Suprapubic skin (tissue), 4 donors: ENCODE measurements around the gene NKAIN2. TPM values are rescaled to one million over a fixed set of nuclear protein-coding genes. Genes with fewer than 3 reads are reported as not detected.

ENCODE experiments used
- DNase-seq, 2 donors: peaks; one replicate each; pipeline ENCODE4 v3.0.0-alpha.2; 2019; ENCODE audit warnings: low spot score in 2 of 2
- H3K27ac ChIP-seq: fragments of 200-600 bp; sonication (generic); one replicate; pipeline ENCODE4 v1.5.1; 2019
- H3K27me3 ChIP-seq: fragments of 200-600 bp; sonication (generic); one replicate; pipeline ENCODE4 v1.5.1; 2019
- H3K36me3 ChIP-seq: fragments of 200-600 bp; sonication (generic); one replicate; pipeline ENCODE4 v1.5.1; 2019
- H3K4me1 ChIP-seq: fragments of 200-600 bp; sonication (generic); one replicate; pipeline ENCODE4 v1.5.1; 2019
- H3K4me3 ChIP-seq: fragments of 200-600 bp; sonication (generic); one replicate; pipeline ENCODE4 v1.5.1; 2019; ENCODE audit warnings: mild to moderate bottlenecking
- H3K9me3 ChIP-seq: fragments of 200-600 bp; sonication (generic); one replicate; pipeline ENCODE4 v1.5.1; 2019
- CTCF ChIP-seq, 2 donors: fragments of 200-600 bp in 1 of 2; fragments of 450-650 bp in 1 of 2; sonication (generic) in 1 of 2; IDR thresholded peaks; one replicate each; pipeline ENCODE4 v1.5.1; 2016 to 2019; ENCODE audit warnings: antibody characterized with exemption in 2 of 2, mild to moderate bottlenecking in 1 of 2, moderate library complexity in 1 of 2
- EP300 ChIP-seq: sonication (generic); formaldehyde crosslinking; IDR thresholded peaks from one replicate; pipeline ENCODE4 v1.6.1; 2017; ENCODE audit warnings: antibody characterized with exemption
- POLR2A ChIP-seq, 2 donors: fragments of 450-650 bp; IDR thresholded peaks; one replicate each; pipeline ENCODE4 v1.6.1; 2017; ENCODE audit warnings: antibody characterized with exemption in 2 of 2, mild to moderate bottlenecking in 2 of 2, moderate library complexity in 2 of 2
- POLR2AphosphoS5 ChIP-seq, 3 donors: sonication (generic); formaldehyde crosslinking; IDR thresholded peaks; one replicate each; pipeline ENCODE4 v1.6.1; 2017; ENCODE audit warnings: antibody characterized with exemption in 3 of 3
- WGBS: methylation state at CpG from one replicate; pipeline ENCODE4 v1.1.5; 2018; 5-methylcytosine and 5-hydroxymethylcytosine counted together
- total RNA-seq, 4 donors: library from RNA; depleted of rRNA; stranded (reverse); fragments of >200 nt; gene quantifications; one replicate each; pipeline ENCODE4 v1.1.0, GENCODE V29; 2016

Gene NKAIN2
- total RNA-seq, 4 donors from 2014 or later: 0.40 TPM; not detected in 3

GRCh38 chr6:123784330-123784729 is 19.3 kb upstream of the NKAIN2 start:
- Histone ChIP-seq H3K27ac (no peak overlapping the region), H3K36me3 (no peaks in the 10 kb centered on the region), H3K27me3 (no peaks in the 10 kb centered on the region), H3K4me3 (no peak overlapping the region), H3K9me3 (no peaks in the 10 kb centered on the region), H3K4me1 (no peaks in the 10 kb centered on the region)
- TF ChIP-seq CTCF (IDR thresholded peaks at IDR 0.05) (no peak), POLR2A (IDR thresholded peaks at IDR 0.05) (no peak), POLR2AphosphoS5 (IDR thresholded peaks at IDR 0.05) (no peak), EP300 (no peak)
- DNase-seq: no peak
- whole genome bisulfite sequencing: 66% methylated on average over 2 of the region's 2 CpGs

- DNase-seq: no peak
- no peaks in the 10 kb centered on the region for H3K36me3 ChIP-seq
- H3K27ac ChIP-seq: no peak overlapping the region
- no peaks in the 10 kb centered on the region for H3K9me3 ChIP-seq
- no peaks in the 10 kb centered on the region for H3K4me1 ChIP-seq
- TF ChIP-seq POLR2AphosphoS5 (IDR thresholded peaks at IDR 0.05) (no peak), POLR2A (IDR thresholded peaks at IDR 0.05) (no peak), CTCF (IDR thresholded peaks at IDR 0.05) (no peak), EP300 (no peak)
- no peak overlapping the region for H3K4me3 ChIP-seq
- H3K27me3 ChIP-seq: no peaks in the 10 kb centered on the region
- 85% methylated on average over 3 of the region's 3 CpGs for WGBS
Observed at GRCh38 chr6:123785039-123785438, 18.6 kb upstream of the NKAIN2 start.

GRCh38 chr6:123788319-123788718 is 15.3 kb upstream of the NKAIN2 start:
- no peak for DNase-seq
- H3K4me3 ChIP-seq: no peak overlapping the region
- no peaks in the 10 kb centered on the region for H3K27me3 ChIP-seq
- TF ChIP-seq CTCF (IDR thresholded peaks at IDR 0.05): no peak
- no peak for TF ChIP-seq POLR2AphosphoS5 (IDR thresholded peaks at IDR 0.05)
- TF ChIP-seq EP300: no peak
- TF ChIP-seq POLR2A (IDR thresholded peaks at IDR 0.05): no peak
- no peaks in the 10 kb centered on the region for H3K9me3 ChIP-seq
- H3K27ac ChIP-seq: no peak overlapping the region
- WGBS: 70% methylated on average over 1 of the region's 1 CpG
- no peaks in the 10 kb centered on the region for H3K4me1 ChIP-seq
- no peaks in the 10 kb centered on the region for H3K36me3 ChIP-seq

- H3K4me3 ChIP-seq: no peak overlapping the region
- no peak for DNase-seq
- no peaks in the 10 kb centered on the region for H3K4me1 ChIP-seq
- TF ChIP-seq CTCF (IDR thresholded peaks at IDR 0.05) (no peak), POLR2A (IDR thresholded peaks at IDR 0.05) (no peak), EP300 (no peak), POLR2AphosphoS5 (IDR thresholded peaks at IDR 0.05) (no peak)
- WGBS: 95% methylated on average over 2 of the region's 2 CpGs
- H3K36me3 ChIP-seq: no peaks in the 10 kb centered on the region
- H3K9me3 ChIP-seq: no peaks in the 10 kb centered on the region
- no peak overlapping the region for H3K27ac ChIP-seq
- H3K27me3 ChIP-seq: peaks cover 5% of the 10 kb centered on the region
Observed at GRCh38 chr6:123794190-123794589, 9.5 kb upstream of the NKAIN2 start.

GRCh38 chr6:123794799-123795198 is 8.9 kb upstream of the NKAIN2 start:
- Histone ChIP-seq H3K9me3 (no peaks in the 10 kb centered on the region), H3K36me3 (no peaks in the 10 kb centered on the region), H3K27ac (no peak overlapping the region), H3K4me1 (no peaks in the 10 kb centered on the region), H3K27me3 (peaks cover 7% of the 10 kb centered on the region), H3K4me3 (no peak overlapping the region)
- no peak for TF ChIP-seq POLR2AphosphoS5 (IDR thresholded peaks at IDR 0.05)
- TF ChIP-seq EP300: no peak
- no peak for TF ChIP-seq POLR2A (IDR thresholded peaks at IDR 0.05)
- no peak for TF ChIP-seq CTCF (IDR thresholded peaks at IDR 0.05)
- no peak for DNase-seq
